Glomerular endothelial cell (primary cell): Measurements from ENCODE around the gene AUTS2. TPM values are rescaled to one million over a fixed set of nuclear protein-coding genes. Genes with fewer than 3 reads are reported as not detected.

Experiments used
- DNase-seq: peaks from one replicate; pipeline ENCODE4 v3.0.0-alpha.2; 2011; ENCODE audit warnings: low read depth, low spot score; ENCODE audit errors: extremely low read depth
- total RNA-seq: library from RNA; depleted of rRNA; stranded (reverse); fragments of >200 nt; gene quantifications from 2 replicates; pipeline ENCODE4 v1.2.3, GENCODE V29; 2015

The AUTS2 gene
- total RNA-seq, 1 donor from 2014 or later, result 24.8 TPM

GRCh38 chr7:70008466-70008865 is 410.2 kb downstream of the AUTS2 start:
- no peak for DNase-seq

GRCh38 chr7:70014472-70015177 is 416.4 kb downstream of the AUTS2 start:
- DNase-seq, result no peak

GRCh38 chr7:70015353-70015752 is 417.1 kb downstream of the AUTS2 start:
- DNase-seq, result no peak

- no peak for DNase-seq
These were observed 417.9 kb downstream of the AUTS2 start for GRCh38 chr7:70016044-70016770.

GRCh38 chr7:70017357-70017756 is 419.1 kb downstream of the AUTS2 start:
- no peak for DNase-seq

- no peak for DNase-seq
These were observed 420.4 kb downstream of the AUTS2 start for GRCh38 chr7:70018700-70019099.

GRCh38 chr7:70027867-70028266 is 429.6 kb downstream of the AUTS2 start:
- DNase-seq, result no peak

- no peak for DNase-seq
These were observed 430.3 kb downstream of the AUTS2 start for GRCh38 chr7:70028620-70029019.

GRCh38 chr7:70029993-70030392 is 431.7 kb downstream of the AUTS2 start:
- no peak for DNase-seq

GRCh38 chr7:70030745-70031144 is 432.5 kb downstream of the AUTS2 start:
- no peak for DNase-seq

- no peak for DNase-seq
These were observed 433.0 kb downstream of the AUTS2 start for GRCh38 chr7:70031245-70031644.

- DNase-seq, result no peak
These were observed 434.4 kb downstream of the AUTS2 start for GRCh38 chr7:70032649-70033048.

- DNase-seq, result no peak
These were observed 435.0 kb downstream of the AUTS2 start for GRCh38 chr7:70033226-70033625.

- no peak for DNase-seq
These were observed 436.7 kb downstream of the AUTS2 start for GRCh38 chr7:70034999-70035398.

GRCh38 chr7:70035519-70035918 is 437.2 kb downstream of the AUTS2 start:
- DNase-seq, result no peak

GRCh38 chr7:70035955-70036354 is 437.7 kb downstream of the AUTS2 start:
- DNase-seq, result no peak

- DNase-seq, result no peak
These were observed 438.4 kb downstream of the AUTS2 start for GRCh38 chr7:70036695-70037094.

GRCh38 chr7:70037171-70037933 is 439.1 kb downstream of the AUTS2 start:
- DNase-seq, result no peak

- DNase-seq, result no peak
These were observed 441.8 kb downstream of the AUTS2 start for GRCh38 chr7:70040051-70040450.

- no peak for DNase-seq
These were observed 442.9 kb downstream of the AUTS2 start for GRCh38 chr7:70040970-70041766.

GRCh38 chr7:70042533-70042932 is 444.3 kb downstream of the AUTS2 start:
- no peak for DNase-seq
